ENCODE measurements around the gene RPL35.

GRCh38 chr9:124899845-124900244 lies 38.1 kb upstream of the RPL35 start:
- TF ChIP-seq YY1 (IDR thresholded peaks at IDR 0.05; ENCODE audit: insufficient read depth, insufficient read length) = no peak
- TF ChIP-seq ZNF274 (IDR thresholded peaks at IDR 0.05; ENCODE audit: low read depth, low read length) = no peak
- TF ChIP-seq SUZ12 (IDR thresholded peaks at IDR 0.05; ENCODE audit: extremely low read depth, insufficient read depth, insufficient read length) = no peak
